H1 (cell line): ENCODE data around the gene ACTA2. TPM values are rescaled to one million over a fixed set of nuclear protein-coding genes. Genes with fewer than 3 reads are reported as not detected.

Source experiments
- BRCA1 ChIP-seq: IDR thresholded peaks from 2 replicates; pipeline ENCODE4 v1.6.1; 2012; ENCODE audit warnings: low read depth, low read length, improper control_type of control experiment
- CBX8 ChIP-seq: fragments of 300-800, 300-1000 bp; sonication (generic); IDR thresholded peaks from 2 replicates; pipeline ENCODE4 v1.7.1; 2016; ENCODE audit warnings: low read depth, low read length, borderline replicate concordance
- CHD7 ChIP-seq: fragments of 300-600 bp; sonication (generic); IDR thresholded peaks from 2 replicates; pipeline ENCODE4 v1.7.1; 2012; ENCODE audit warnings: low read length, moderate library complexity, mild to moderate bottlenecking, inconsistent platforms; ENCODE audit not compliant: insufficient replicate concordance
- EZH2 ChIP-seq: fragments of 200-600 bp; sonication (generic); IDR thresholded peaks from 2 replicates; pipeline ENCODE4 v1.7.1; 2012; ENCODE audit warnings: low read depth, mild to moderate bottlenecking, moderate library complexity, low read length, inconsistent platforms; ENCODE audit not compliant: severe bottlenecking
- FOSL1 ChIP-seq: IDR thresholded peaks from 2 replicates; pipeline ENCODE4 v1.6.1; 2011; ENCODE audit warnings: mild to moderate bottlenecking, low read depth, low read length, moderate library complexity; ENCODE audit not compliant: insufficient read depth
- RAD21 ChIP-seq, 2 experiments: IDR thresholded peaks in 1 of 2; conservative IDR thresholded peaks in 1 of 2; 2 replicates each; pipeline ENCODE4 v1.6.1; 2011; ENCODE audit warnings: low read depth in 2 of 2, low read length in 2 of 2, improper control_type of control experiment in 1 of 2, inconsistent platforms in 1 of 2, mild to moderate bottlenecking in 1 of 2, moderate library complexity in 1 of 2
- RBBP5 ChIP-seq: IDR thresholded peaks from 2 replicates; pipeline ENCODE4 v1.7.1; 2012; ENCODE audit warnings: low read depth, mild to moderate bottlenecking, inconsistent platforms, low read length, moderate library complexity, borderline replicate concordance
- SIRT6 ChIP-seq: IDR thresholded peaks from one replicate; pipeline ENCODE4 v1.7.1; 2012; ENCODE audit warnings: low read length, inconsistent platforms
- SP1 ChIP-seq: IDR thresholded peaks from 2 replicates; pipeline ENCODE4 v1.6.1; 2011; ENCODE audit warnings: low read depth, low read length
- TAF1 ChIP-seq: IDR thresholded peaks from 2 replicates; pipeline ENCODE4 v1.6.1; 2011; ENCODE audit warnings: mild to moderate bottlenecking, low read depth, low read length
- TAF7 ChIP-seq: optimal IDR thresholded peaks from 2 replicates; pipeline ENCODE3; 2011; ENCODE audit warnings: low read depth, mild to moderate bottlenecking, inconsistent platforms, low read length, moderate library complexity, borderline replicate concordance
- polyA plus RNA-seq, 7 experiments: library from polyadenylated mRNA; depleted of rRNA in 3 of 7; stranded (reverse) in 5 of 7; unstranded in 2 of 7; fragments of >200 nt in 5 of 7; fragments of 200-250 nt in 2 of 7; gene quantifications; 1 replicate in 5 of 7; 2 replicates in 1 of 7; 4 replicates in 1 of 7; pipeline versions ENCODE4 v1.2.1 to v1.2.3, GENCODE V29; 2011 to 2013; ENCODE audit warnings: missing spikeins in 2 of 7, mixed read lengths in 2 of 7
- total RNA-seq: library from RNA; stranded (reverse); fragmentation: NEBNext Ultra II Directional; extraction: Animal tissue kit (Norgen Biotek cat#: 25700); gene quantifications from 2 replicates; pipeline ENCODE4 v1.2.1, GENCODE V29; 2021

Gene ACTA2
- total and polyA plus RNA-seq, 2 of the 8 experiments (the other 6 are each of a cell fraction or from before 2014, with no cell fraction given) = 3.5 to 8.9 TPM

- TF ChIP-seq CHD7 = no peak
- TF ChIP-seq BRCA1 = no peak
- TF ChIP-seq CBX8 = no peak
- TF ChIP-seq SIRT6 = no peak
- no peak for TF ChIP-seq TAF7
- TF ChIP-seq FOSL1 = no peak
- no peak for TF ChIP-seq SP1
- no peak for TF ChIP-seq TAF1
- no peak for TF ChIP-seq RBBP5
- TF ChIP-seq RAD21 (IDR thresholded peaks at IDR 0.05 in 1 of 2, conservative IDR thresholded peaks at IDR 0.05 in 1 of 2; ENCODE audit: low read depth in 2 of 2, low read length in 2 of 2) = peak; percentile 63 to 66
- no peak for TF ChIP-seq EZH2
Observed at GRCh38 chr10:88986549-88987242, 34.1 kb upstream of the ACTA2 start (continued).
